Fibroblast of lung (primary cell): ENCODE measurements around the gene ARHGEF10L. TPM values are rescaled to one million over a fixed set of nuclear protein-coding genes. Genes with fewer than 3 reads are reported as not detected.

ENCODE experiments used
- DNase-seq, 2 donors: peaks; one replicate each; pipeline versions ENCODE4 v3.0.0 to v3.0.0-alpha.2; 2010; ENCODE audit warnings: low read depth in 2 of 2
- H2AFZ ChIP-seq: 2 replicates; pipeline ENCODE4 v1.5.1; 2012; ENCODE audit warnings: low read length, control low read depth, inconsistent platforms
- H3K27ac ChIP-seq: 2 replicates; pipeline ENCODE4 v1.5.1; 2011; ENCODE audit warnings: low read length, control low read depth; ENCODE audit not compliant: insufficient read depth
- H3K27me3 ChIP-seq: 2 replicates; pipeline ENCODE4 v1.5.1; 2011; ENCODE audit warnings: mild to moderate bottlenecking, low read length; ENCODE audit not compliant: control insufficient read depth, insufficient read depth
- H3K36me3 ChIP-seq: 2 replicates; pipeline ENCODE4 v1.5.1; 2011; ENCODE audit warnings: low read length; ENCODE audit not compliant: control insufficient read depth, insufficient read depth
- H3K4me1 ChIP-seq: 2 replicates; pipeline ENCODE4 v1.5.1; 2011; ENCODE audit warnings: low read length; ENCODE audit not compliant: control insufficient read depth, insufficient read depth; ENCODE audit errors: extremely low read depth
- H3K4me2 ChIP-seq: 2 replicates; pipeline ENCODE4 v1.5.1; 2011; ENCODE audit warnings: low read length, control low read depth; ENCODE audit not compliant: insufficient read depth; ENCODE audit errors: extremely low read depth
- H3K4me3 ChIP-seq, 4 experiments: fragments of 200-600 bp in 1 of 4; sonication (generic) in 1 of 4; replicated peaks in 1 of 4; 2 replicates each; pipeline ENCODE4 v1.5.1; 2011 to 2016; ENCODE audit warnings: low read length in 4 of 4, low read depth in 3 of 4, mild to moderate bottlenecking in 3 of 4, control low read depth in 2 of 4, inconsistent platforms in 1 of 4, mixed read lengths in 1 of 4; ENCODE audit not compliant: insufficient read depth in 1 of 4; ENCODE audit errors: control extremely low read depth in 1 of 4
- H3K79me2 ChIP-seq: 2 replicates; pipeline ENCODE4 v1.5.1; 2012; ENCODE audit warnings: mild to moderate bottlenecking, low read length, inconsistent platforms; ENCODE audit not compliant: control insufficient read depth, insufficient read depth
- H3K9ac ChIP-seq: 2 replicates; pipeline ENCODE4 v1.5.1; 2011; ENCODE audit warnings: mild to moderate bottlenecking, low read length, control low read depth; ENCODE audit not compliant: insufficient read depth
- H3K9me3 ChIP-seq: 2 replicates; pipeline ENCODE4 v1.5.1; 2012; ENCODE audit warnings: low read depth, low read length; ENCODE audit not compliant: control insufficient read depth, insufficient read depth
- H4K20me1 ChIP-seq: 2 replicates; pipeline ENCODE4 v1.5.1; 2011; ENCODE audit warnings: low read length; ENCODE audit not compliant: control insufficient read depth, insufficient read depth; ENCODE audit errors: extremely low read depth
- CTCF ChIP-seq, 2 donors: IDR thresholded peaks in 1 of 2; conservative IDR thresholded peaks in 1 of 2; 1 replicate in 1 of 2; 2 replicates in 1 of 2; pipeline ENCODE4 v1.5.1; 2011 to 2012; ENCODE audit warnings: low read length in 2 of 2, control low read depth in 1 of 2, inconsistent platforms in 1 of 2, low read depth in 1 of 2, mild to moderate bottlenecking in 1 of 2
- EZH2 ChIP-seq: IDR thresholded peaks from 2 replicates; pipeline ENCODE4 v1.5.1; 2012; ENCODE audit warnings: low read length, control low read depth, mild to moderate bottlenecking; ENCODE audit errors: missing control alignments
- polyA plus RNA-seq, 2 donors: library from polyadenylated mRNA; depleted of rRNA in 1 of 2; stranded (reverse) in 1 of 2; unstranded in 1 of 2; fragments of >200 nt; gene quantifications; 2 replicates each; pipeline ENCODE4 v1.2.1, GENCODE V29; 2011 to 2012; ENCODE audit warnings: missing spikeins in 1 of 2
- total RNA-seq: library from RNA; depleted of rRNA; stranded (reverse); fragments of >200 nt; gene quantifications from 2 replicates; pipeline ENCODE4 v1.2.1, GENCODE V29; 2014

The ARHGEF10L gene
- total and polyA plus RNA-seq, 2 donors (not counting 1 experiment from before 2014, with no cell fraction given): 11.2 to 24.3 TPM

GRCh38 chr1:17696417-17697301 is 157.2 kb downstream of the ARHGEF10L start:
- H2AFZ ChIP-seq: no peak overlapping the region
- DNase-seq: peak; percentile 61 to 70
- H3K27ac ChIP-seq: no peak overlapping the region
- H3K4me1 ChIP-seq: no peaks in the 10 kb centered on the region
- H3K4me2 ChIP-seq: no peak overlapping the region
- H3K9me3 ChIP-seq: no peaks in the 10 kb centered on the region
- H3K9ac ChIP-seq: no peak overlapping the region
- no peaks in the 10 kb centered on the region for H3K27me3 ChIP-seq
- no peaks in the 10 kb centered on the region for H4K20me1 ChIP-seq
- no peaks in the 10 kb centered on the region for H3K79me2 ChIP-seq
- H3K36me3 ChIP-seq: peaks cover 3% of the 10 kb centered on the region
- peak; percentile 51 to 55 for TF ChIP-seq CTCF (conservative IDR thresholded peaks at IDR 0.05 in 1 of 2, IDR thresholded peaks at IDR 0.05 in 1 of 2; ENCODE audit: low read depth in 1 of 2, low read length in 2 of 2)
- no peak for TF ChIP-seq EZH2
- no peak overlapping the region for H3K4me3 ChIP-seq

- Histone ChIP-seq H3K27ac (no peak overlapping the region), H2AFZ (no peak overlapping the region), H3K27me3 (no peaks in the 10 kb centered on the region), H3K9ac (no peak overlapping the region), H3K36me3 (peaks cover 2% of the 10 kb centered on the region), H3K4me2 (no peak overlapping the region), H4K20me1 (no peaks in the 10 kb centered on the region), H3K4me3 (no peak overlapping the region), H3K4me1 (no peaks in the 10 kb centered on the region), H3K79me2 (no peaks in the 10 kb centered on the region), H3K9me3 (no peaks in the 10 kb centered on the region)
- no peak for DNase-seq
- TF ChIP-seq CTCF (conservative IDR thresholded peaks at IDR 0.05 in 1 of 2, IDR thresholded peaks at IDR 0.05 in 1 of 2; ENCODE audit: low read depth in 1 of 2, low read length in 2 of 2): no peak
- TF ChIP-seq EZH2: no peak
Observed at GRCh38 chr1:17697458-17697857, 158.0 kb downstream of the ARHGEF10L start.

- Histone ChIP-seq H3K4me1 (no peaks in the 10 kb centered on the region), H3K4me2 (no peak overlapping the region), H3K27me3 (no peaks in the 10 kb centered on the region), H3K36me3 (peaks cover 2% of the 10 kb centered on the region), H4K20me1 (no peaks in the 10 kb centered on the region), H3K4me3 (no peak overlapping the region), H3K79me2 (no peaks in the 10 kb centered on the region), H3K9me3 (no peaks in the 10 kb centered on the region), H2AFZ (no peak overlapping the region), H3K9ac (no peak overlapping the region), H3K27ac (no peak overlapping the region)
- DNase-seq: no peak
- TF ChIP-seq CTCF (conservative IDR thresholded peaks at IDR 0.05 in 1 of 2, IDR thresholded peaks at IDR 0.05 in 1 of 2; ENCODE audit: low read depth in 1 of 2, low read length in 2 of 2) (no peak), EZH2 (no peak)
Observed at GRCh38 chr1:17699581-17699980, 160.1 kb downstream of the ARHGEF10L start.
